ENCODE data around the gene PI16. TPM values are rescaled to one million over a fixed set of nuclear protein-coding genes. Genes with fewer than 3 reads are reported as not detected.
A peak's percentile ranks its signal among the peaks of the same experiment; 100 is the strongest.

Gene PI16
- polyA plus RNA-seq, 3 donors: 0.22 TPM; not detected in 2

GRCh38 chr6:37007340-37008043, 53.0 kb downstream of the PI16 start:
- WGBS (ENCODE audit: insufficient coverage): 0% methylated on average over 4 of the region's 12 CpGs
- Histone ChIP-seq H3K4me3 (replicated peaks in 1 of 3; ENCODE audit: low read depth in 2 of 3, low read length in 3 of 3) (peak overlapping the region; percentile 87 to 93 (median 92)), H3K27me3 (ENCODE audit: control insufficient read depth in 2 of 2, insufficient read depth in 2 of 2, low read length in 2 of 2) (no peaks in the 10 kb centered on the region), H3K4me2 (replicated peaks; ENCODE audit: extremely low read depth, low read length, poor library complexity, severe bottlenecking) (peak overlapping the region; percentile 92), H3K27ac (ENCODE audit: low read depth in 1 of 2, low read length in 2 of 2) (peak overlapping the region; percentile 86 to 94), H4K20me1 (ENCODE audit: insufficient read depth, low read length) (peaks cover 53% of the 10 kb centered on the region), H3K9ac (ENCODE audit: insufficient read depth, low read length, poor library complexity, severe bottlenecking) (peak overlapping the region; percentile 70), H2AFZ (ENCODE audit: insufficient read depth, low read depth, low read length, poor library complexity, severe bottlenecking) (no peak overlapping the region), H3K9me3 (replicated peaks in 1 of 2; ENCODE audit: control insufficient read depth in 1 of 2, insufficient read depth in 1 of 2, low read length in 2 of 2) (no peaks in the 10 kb centered on the region), H3K36me3 (replicated peaks in 1 of 2; ENCODE audit: control insufficient read depth in 1 of 2, insufficient read depth in 2 of 2, low read length in 2 of 2) (peaks cover 35 to 39% of the 10 kb centered on the region in 2 donors), H3K79me2 (ENCODE audit: insufficient read depth, low read length) (peaks cover 70% of the 10 kb centered on the region), H3K4me1 (ENCODE audit: control insufficient read depth in 1 of 2, insufficient read depth in 2 of 2, low read length in 2 of 2) (peaks cover 48 to 64% of the 10 kb centered on the region in 2 donors)
- peaks cover 0 to 2% (median 0%) of the 10 kb centered on the region in 7 donors for H3K9me3 Mint-ChIP-seq
- peaks cover 25 to 44% of the 10 kb centered on the region in 2 donors for H3K36me3 Mint-ChIP-seq
- H3K4me3 Mint-ChIP-seq: peak overlapping the region; percentile 89 to 99
- H3K27me3 Mint-ChIP-seq (ENCODE audit: low read depth in 3 of 3): peaks cover 0 to 4% (median 0%) of the 10 kb centered on the region in 3 donors
- intact Hi-C loops (cut with micrococcal nuclease): loop anchor here in 1 of 2 donors (2.0 kb wide), 1 partner anchor 21 kb away; the partner anchor contains the start of gene MTCH1
- peak; percentile 77 to 88 (median 79) for DNase-seq
- TF ChIP-seq CTCF (IDR thresholded peaks at IDR 0.05): no peak
- H3K4me1 Mint-ChIP-seq: peaks cover 62% of the 10 kb centered on the region
- peak overlapping the region; percentile 93 to 98 (median 96) for H3K27ac Mint-ChIP-seq

- peak; percentile 21 to 64 (median 57) for DNase-seq
- peaks cover 66% of the 10 kb centered on the region for H4K20me1 ChIP-seq (ENCODE audit: insufficient read depth, low read length)
- H3K4me2 ChIP-seq (replicated peaks; ENCODE audit: extremely low read depth, low read length, poor library complexity, severe bottlenecking): peak overlapping the region; percentile 92
- no peaks in the 10 kb centered on the region for H3K9me3 ChIP-seq (replicated peaks in 1 of 2; ENCODE audit: control insufficient read depth in 1 of 2, insufficient read depth in 1 of 2, low read length in 2 of 2)
- peaks cover 48 to 52% of the 10 kb centered on the region in 2 donors for H3K36me3 ChIP-seq (replicated peaks in 1 of 2; ENCODE audit: control insufficient read depth in 1 of 2, insufficient read depth in 2 of 2, low read length in 2 of 2)
- H3K27ac Mint-ChIP-seq: peak overlapping the region; percentile 93 to 98 (median 96)
- peak overlapping the region; percentile 89 to 99 for H3K4me3 Mint-ChIP-seq
- peaks cover 48 to 64% of the 10 kb centered on the region in 2 donors for H3K4me1 ChIP-seq (ENCODE audit: control insufficient read depth in 1 of 2, insufficient read depth in 2 of 2, low read length in 2 of 2)
- 72% methylated on average over 8 of the region's 15 CpGs for WGBS (ENCODE audit: insufficient coverage)
- H3K9me3 Mint-ChIP-seq: peaks cover 0 to 2% (median 0%) of the 10 kb centered on the region in 7 donors
- peak overlapping the region; percentile 87 to 93 (median 92) for H3K4me3 ChIP-seq (replicated peaks in 1 of 3; ENCODE audit: low read depth in 2 of 3, low read length in 3 of 3)
- peaks cover 37 to 57% of the 10 kb centered on the region in 2 donors for H3K36me3 Mint-ChIP-seq
- H3K79me2 ChIP-seq (ENCODE audit: insufficient read depth, low read length): peaks cover 70% of the 10 kb centered on the region
- no peaks in the 10 kb centered on the region for H3K27me3 ChIP-seq (ENCODE audit: control insufficient read depth in 2 of 2, insufficient read depth in 2 of 2, low read length in 2 of 2)
- H3K27me3 Mint-ChIP-seq (ENCODE audit: low read depth in 3 of 3): peaks cover 0 to 4% (median 0%) of the 10 kb centered on the region in 3 donors
- peak overlapping the region; percentile 70 for H3K9ac ChIP-seq (ENCODE audit: insufficient read depth, low read length, poor library complexity, severe bottlenecking)
- H2AFZ ChIP-seq (ENCODE audit: insufficient read depth, low read depth, low read length, poor library complexity, severe bottlenecking): no peak overlapping the region
- intact Hi-C loops (cut with micrococcal nuclease): no loop called here
- peaks cover 60% of the 10 kb centered on the region for H3K4me1 Mint-ChIP-seq
- peak overlapping the region; percentile 86 to 94 for H3K27ac ChIP-seq (ENCODE audit: low read depth in 1 of 2, low read length in 2 of 2)
- TF ChIP-seq CTCF (IDR thresholded peaks at IDR 0.05): no peak
Measured at GRCh38 chr6:37008484-37009465, 54.2 kb downstream of the PI16 start.

Data from CD14-positive monocyte (primary cell).